RPMI7951 (cell line): ENCODE data around the gene NELFB. TPM values are rescaled to one million over a fixed set of nuclear protein-coding genes. Genes with fewer than 3 reads are reported as not detected.
"Not testable (repeated sequence)": the region's sequence is repeated elsewhere in the genome, so short reads cannot be mapped to it uniquely, and the experiment has no call there.

ENCODE experiments used
- DNase-seq: peaks from one replicate; pipeline ENCODE4 v3.0.0-alpha.2; 2012; ENCODE audit warnings: low read depth
- total RNA-seq: library from RNA; depleted of rRNA; stranded (reverse); fragments of >200 nt; shearing (Covaris generic); gene quantifications from 2 replicates; pipeline ENCODE4 v1.2.3, GENCODE V29; 2014

NELFB gene
- total RNA-seq, 1 experiment from 2014 or later: 34.2 TPM

- no peak for DNase-seq
These were observed 20.2 kb upstream of the NELFB start for GRCh38 chr9:137234758-137235423.

- DNase-seq: no peak
These were observed 19.5 kb upstream of the NELFB start for GRCh38 chr9:137235424-137236237.

GRCh38 chr9:137236238-137236935 lies 18.7 kb upstream of the NELFB start:
- peak; percentile 58 for DNase-seq

GRCh38 chr9:137236936-137237421 lies 18.1 kb upstream of the NELFB start:
- DNase-seq: no peak

- no peak for DNase-seq
These were observed 17.1 kb upstream of the NELFB start for GRCh38 chr9:137237759-137238726.

- DNase-seq: not testable (repeated sequence)
These were observed 15.5 kb upstream of the NELFB start for GRCh38 chr9:137239541-137240200.

GRCh38 chr9:137240318-137240840 lies 14.7 kb upstream of the NELFB start:
- DNase-seq: peak; percentile 83

GRCh38 chr9:137240841-137241489 lies 14.2 kb upstream of the NELFB start, which contains the start of gene TUBB4B:
TUBB4B (plus strand) TSS chr9:137241287; CDS start chr9:137241361, 74 bp downstream.
- DNase-seq: peak; percentile 100

GRCh38 chr9:137241490-137242268 lies 13.4 kb upstream of the NELFB start:
- DNase-seq: peak; percentile 60

- no peak for DNase-seq
These were observed 12.6 kb upstream of the NELFB start for GRCh38 chr9:137242269-137243203.

GRCh38 chr9:137243266-137243625 lies 11.9 kb upstream of the NELFB start:
- not testable (repeated sequence) for DNase-seq

GRCh38 chr9:137243626-137244485 lies 11.3 kb upstream of the NELFB start:
- DNase-seq: no peak

GRCh38 chr9:137244486-137245449 lies 10.4 kb upstream of the NELFB start:
- DNase-seq: peak; percentile 33

- DNase-seq: no peak
These were observed 9.4 kb upstream of the NELFB start for GRCh38 chr9:137245450-137246421.
